ENCODE results near the gene NECTIN3.

NECTIN3 gene

GRCh38 chr3:111227216-111227615 lies 155.6 kb downstream of the NECTIN3 start:
- no peaks in the 10 kb centered on the region for H3K36me3 ChIP-seq
- H3K9me3 ChIP-seq, result no peaks in the 10 kb centered on the region
- H3K27me3 ChIP-seq, result no peaks in the 10 kb centered on the region
- TF ChIP-seq CTCF (IDR thresholded peaks at IDR 0.05), result no peak
- no peak for DNase-seq
- no peak overlapping the region for H3K4me3 ChIP-seq
- intact Hi-C loops (cut with DNase I; ENCODE audit: low total_unique reads), result no loop called here
- H3K27ac ChIP-seq, result no peak overlapping the region
- no peaks in the 10 kb centered on the region for H3K4me1 ChIP-seq

- H3K4me3 ChIP-seq, result no peak overlapping the region
- no peak overlapping the region for H3K27ac ChIP-seq
- H3K36me3 ChIP-seq, result no peaks in the 10 kb centered on the region
- intact Hi-C loops (cut with DNase I; ENCODE audit: low total_unique reads), result no loop called here
- H3K4me1 ChIP-seq, result no peaks in the 10 kb centered on the region
- H3K27me3 ChIP-seq, result no peaks in the 10 kb centered on the region
- TF ChIP-seq CTCF (IDR thresholded peaks at IDR 0.05), result no peak
- H3K9me3 ChIP-seq, result no peaks in the 10 kb centered on the region
- DNase-seq, result no peak
Measured at GRCh38 chr3:111229301-111229700, 157.7 kb downstream of the NECTIN3 start.

- peaks cover 0 to 1% (median 0%) of the 10 kb centered on the region in 3 donors for H3K9me3 ChIP-seq
- DNase-seq, result no peak
- H3K4me3 ChIP-seq, result no peak overlapping the region
- no peaks in the 10 kb centered on the region for H3K27me3 ChIP-seq
- no peaks in the 10 kb centered on the region for H3K4me1 ChIP-seq
- H3K27ac ChIP-seq, result no peak overlapping the region
- intact Hi-C loops (cut with DNase I; ENCODE audit: low total_unique reads), result loop anchor here (1.0 kb wide), 1 partner anchor 17 kb away; no protein-coding TSS in a partner anchor
- no peaks in the 10 kb centered on the region for H3K36me3 ChIP-seq
- TF ChIP-seq CTCF (IDR thresholded peaks at IDR 0.05), result no peak
Measured at GRCh38 chr3:111236836-111237713, 165.5 kb downstream of the NECTIN3 start.

- no peaks in the 10 kb centered on the region for H3K27me3 ChIP-seq
- no peak overlapping the region for H3K27ac ChIP-seq
- no peaks in the 10 kb centered on the region for H3K4me1 ChIP-seq
- intact Hi-C loops (cut with DNase I; ENCODE audit: low total_unique reads), result loop anchor here (1.0 kb wide), 1 partner anchor 18 kb away; no protein-coding TSS in a partner anchor
- TF ChIP-seq CTCF (IDR thresholded peaks at IDR 0.05), result no peak
- H3K4me3 ChIP-seq, result no peak overlapping the region
- H3K9me3 ChIP-seq, result peaks cover 0 to 10% (median 7%) of the 10 kb centered on the region in 3 donors
- H3K36me3 ChIP-seq, result no peaks in the 10 kb centered on the region
- no peak for DNase-seq
Measured at GRCh38 chr3:111237946-111238345, 166.3 kb downstream of the NECTIN3 start.

GRCh38 chr3:111238885-111239284 lies 167.3 kb downstream of the NECTIN3 start:
- Histone ChIP-seq H3K4me3 (no peak overlapping the region), H3K9me3 (peaks cover 0 to 13% (median 9%) of the 10 kb centered on the region in 3 donors), H3K36me3 (no peaks in the 10 kb centered on the region), H3K27ac (no peak overlapping the region), H3K27me3 (no peaks in the 10 kb centered on the region), H3K4me1 (no peaks in the 10 kb centered on the region)
- TF ChIP-seq CTCF (IDR thresholded peaks at IDR 0.05), result no peak
- intact Hi-C loops (cut with DNase I; ENCODE audit: low total_unique reads), result no loop called here
- DNase-seq, result no peak
